NCI-H82 (cell line): ENCODE data around the gene NTN1.
A peak's percentile ranks its signal among the peaks of the same experiment; 100 is the strongest.
"Not testable (repeated sequence)": the region's sequence is repeated elsewhere in the genome, so short reads cannot be mapped to it uniquely, and the experiment has no call there.

Experiments used
- DNase-seq: peaks from one replicate; lab custom pipeline; 2025; lab: John Stamatoyannopoulos, UW

Gene NTN1

DNA sequence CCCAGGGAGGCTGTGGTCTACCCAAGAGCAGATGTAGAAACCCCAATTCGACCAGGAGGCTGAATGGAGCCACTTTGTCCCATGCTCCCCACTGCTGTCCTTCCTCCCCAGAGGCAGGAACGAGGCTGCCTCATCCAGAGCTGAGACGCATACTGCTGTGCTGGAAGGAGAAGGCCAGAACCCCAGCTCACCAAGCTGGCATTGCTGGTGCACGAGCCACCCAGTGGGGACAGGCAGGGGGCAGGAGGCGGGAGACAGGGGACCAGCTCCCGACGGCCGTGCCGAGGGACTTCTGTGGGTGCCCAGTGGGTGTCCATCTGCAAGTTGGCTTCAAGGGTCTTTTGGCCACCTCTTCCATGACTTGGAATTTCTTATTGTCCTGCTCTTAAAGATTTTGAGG lies 66.6 kb downstream of the NTN1 start:
- no peak for DNase-seq

DNA sequence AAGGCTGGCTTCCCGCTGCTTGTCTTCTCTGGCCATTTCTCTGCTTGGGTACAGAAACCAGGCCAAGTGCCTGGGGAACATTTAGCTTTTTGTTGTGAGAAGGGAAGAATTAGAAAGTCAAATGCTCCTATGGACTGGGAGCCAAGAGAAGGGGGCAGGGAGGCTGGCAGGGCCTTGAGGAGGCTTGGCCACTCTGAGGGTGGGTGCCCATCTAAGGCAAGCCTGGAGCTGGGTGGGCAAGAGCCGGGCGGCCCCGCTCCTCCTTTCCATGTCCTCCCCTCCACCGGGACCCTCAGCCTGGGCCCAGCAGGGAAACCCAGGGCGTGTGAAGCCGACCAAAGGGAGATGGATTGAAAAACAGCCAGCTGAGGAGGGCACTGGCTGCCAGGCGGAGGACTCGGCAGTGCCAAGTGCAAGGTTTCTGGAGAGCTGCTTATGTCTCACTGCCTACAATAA lies 69.4 kb downstream of the NTN1 start:
- DNase-seq, result no peak

DNA sequence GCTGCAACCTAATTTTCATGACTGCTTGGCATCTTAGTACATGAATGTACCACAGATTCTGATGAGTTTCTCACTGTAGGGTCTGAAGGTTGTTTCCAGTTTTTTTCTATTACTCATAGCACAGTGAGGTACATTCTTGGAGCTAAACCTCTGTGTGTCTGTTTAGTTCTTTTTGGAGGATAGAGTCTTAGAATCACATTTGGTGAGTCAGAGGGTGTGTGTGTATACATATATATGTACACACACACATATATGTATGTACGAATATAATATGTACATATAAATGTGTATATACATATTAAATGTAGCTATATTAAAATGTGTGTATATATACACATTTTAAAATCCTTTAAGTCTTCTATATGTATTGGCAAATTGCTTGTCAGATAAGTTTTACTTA lies 72.9 kb downstream of the NTN1 start:
- no peak for DNase-seq

DNA sequence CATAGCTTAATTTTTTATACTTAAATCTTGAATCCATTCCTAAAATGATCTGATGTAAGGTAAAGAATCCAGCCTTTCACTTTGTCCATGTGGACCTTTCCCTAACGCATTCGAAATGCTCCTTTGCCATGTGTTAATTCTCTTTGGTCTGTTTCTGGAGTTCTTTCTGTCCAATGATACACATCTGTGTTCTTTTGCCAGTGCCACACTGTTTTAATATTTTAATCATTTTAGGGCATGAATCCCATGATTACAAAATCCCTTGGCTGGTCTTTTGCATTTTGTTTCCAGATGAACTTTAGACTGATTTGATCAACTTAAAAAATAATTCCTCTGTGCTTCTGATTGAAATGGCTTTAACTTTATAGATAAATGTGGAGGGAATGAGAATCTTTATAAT lies 74.1 kb downstream of the NTN1 start:
- DNase-seq, result no peak

DNA sequence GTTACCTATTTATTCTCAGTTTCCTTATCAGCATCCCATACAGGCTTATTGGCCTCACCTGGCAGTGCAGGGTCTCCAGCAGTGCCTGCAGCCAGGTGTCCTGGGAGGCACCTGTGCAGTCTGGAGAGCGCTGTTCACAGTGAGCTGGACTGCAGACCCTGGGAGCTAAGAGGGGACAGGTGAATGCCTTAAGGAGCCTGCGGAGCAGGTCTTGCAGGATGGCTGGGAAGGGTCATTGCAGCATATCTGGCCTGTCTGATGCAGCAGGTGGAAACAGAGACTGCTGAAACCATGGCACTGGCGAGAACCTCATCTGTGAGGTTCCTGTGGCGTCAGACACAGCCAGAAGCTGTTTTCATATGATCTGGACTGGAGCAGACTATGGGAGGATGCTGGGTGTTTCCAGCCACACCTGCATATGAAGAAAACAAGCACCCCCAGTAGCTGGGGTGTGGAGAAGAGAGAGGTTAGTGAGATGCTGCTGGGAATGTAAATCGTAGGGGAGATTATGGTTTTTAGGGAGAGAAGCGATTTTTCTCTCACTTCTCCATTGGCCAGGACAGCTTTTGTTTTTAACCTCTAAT lies 77.0 kb downstream of the NTN1 start:
- no peak for DNase-seq

DNA sequence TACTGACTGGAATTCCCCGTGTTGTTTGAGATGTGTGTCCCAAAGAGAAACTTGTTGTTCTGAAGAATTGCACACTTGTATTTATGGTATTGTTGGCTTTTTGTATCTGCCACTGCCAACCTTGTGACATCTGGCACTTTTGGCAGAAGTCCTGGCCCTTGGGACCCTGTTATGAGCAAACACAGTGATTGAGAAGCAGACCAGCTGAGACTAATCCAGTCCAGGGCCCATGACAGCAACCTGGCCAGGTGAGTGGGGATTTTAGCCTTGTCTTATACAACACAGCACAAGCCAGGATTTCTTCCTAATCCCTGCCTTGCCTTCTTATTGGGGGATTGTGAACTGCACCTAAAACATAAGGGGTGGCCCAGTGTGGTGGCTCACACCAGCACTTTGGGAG lies 80.0 kb downstream of the NTN1 start:
- no peak for DNase-seq

DNA sequence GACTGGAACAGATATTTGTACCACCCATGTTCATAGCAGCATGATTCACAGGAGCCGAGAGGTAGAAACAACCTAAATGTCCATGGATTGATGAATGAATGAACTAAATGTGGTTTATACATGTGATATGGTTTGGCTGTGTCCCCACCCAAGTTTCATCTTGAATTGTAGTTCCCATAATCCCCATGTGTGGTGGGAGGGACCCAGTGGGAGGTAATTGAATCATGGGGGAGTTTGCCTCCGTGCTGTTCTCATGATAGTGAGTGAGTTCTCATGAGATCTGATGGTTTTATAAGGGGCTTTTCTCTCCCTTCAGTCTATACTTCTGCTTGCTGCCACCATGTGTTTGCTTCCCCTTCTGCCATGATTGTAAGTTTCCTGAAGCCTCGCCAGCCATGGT lies 81.9 kb downstream of the NTN1 start:
- DNase-seq, result not testable (repeated sequence)

DNA sequence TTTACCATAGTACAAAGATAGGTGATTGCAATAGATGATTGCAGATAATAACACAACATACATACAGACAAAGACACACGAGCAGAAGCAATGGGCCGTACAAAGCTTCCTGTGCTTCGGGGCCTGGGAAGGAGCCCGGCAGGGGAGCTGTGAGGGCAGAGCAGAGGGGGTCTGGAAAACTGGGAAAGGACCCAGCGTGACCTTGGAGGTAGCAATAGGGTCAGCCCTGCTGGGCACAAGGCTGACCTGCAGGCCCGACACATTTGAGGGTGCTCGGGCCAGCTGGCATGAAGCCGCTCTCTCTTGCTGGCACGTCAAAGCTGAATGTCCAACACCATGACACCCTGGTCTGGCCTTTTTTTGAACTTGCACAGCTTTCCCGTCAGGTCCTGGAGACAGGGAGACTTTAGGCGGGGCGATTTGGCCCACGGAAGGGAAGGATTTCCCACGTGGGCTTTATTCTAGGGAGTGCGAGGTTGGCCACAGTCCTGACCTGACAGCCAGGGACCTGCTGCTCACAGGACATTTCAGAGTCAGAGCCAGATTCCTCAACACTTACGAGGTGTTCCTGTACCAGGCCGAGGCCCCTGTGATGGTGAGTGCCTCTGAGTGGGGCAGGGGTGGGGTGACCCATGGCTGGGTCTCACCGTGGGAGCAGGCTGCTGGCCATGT lies 83.2 kb downstream of the NTN1 start:
- no peak for DNase-seq

DNA sequence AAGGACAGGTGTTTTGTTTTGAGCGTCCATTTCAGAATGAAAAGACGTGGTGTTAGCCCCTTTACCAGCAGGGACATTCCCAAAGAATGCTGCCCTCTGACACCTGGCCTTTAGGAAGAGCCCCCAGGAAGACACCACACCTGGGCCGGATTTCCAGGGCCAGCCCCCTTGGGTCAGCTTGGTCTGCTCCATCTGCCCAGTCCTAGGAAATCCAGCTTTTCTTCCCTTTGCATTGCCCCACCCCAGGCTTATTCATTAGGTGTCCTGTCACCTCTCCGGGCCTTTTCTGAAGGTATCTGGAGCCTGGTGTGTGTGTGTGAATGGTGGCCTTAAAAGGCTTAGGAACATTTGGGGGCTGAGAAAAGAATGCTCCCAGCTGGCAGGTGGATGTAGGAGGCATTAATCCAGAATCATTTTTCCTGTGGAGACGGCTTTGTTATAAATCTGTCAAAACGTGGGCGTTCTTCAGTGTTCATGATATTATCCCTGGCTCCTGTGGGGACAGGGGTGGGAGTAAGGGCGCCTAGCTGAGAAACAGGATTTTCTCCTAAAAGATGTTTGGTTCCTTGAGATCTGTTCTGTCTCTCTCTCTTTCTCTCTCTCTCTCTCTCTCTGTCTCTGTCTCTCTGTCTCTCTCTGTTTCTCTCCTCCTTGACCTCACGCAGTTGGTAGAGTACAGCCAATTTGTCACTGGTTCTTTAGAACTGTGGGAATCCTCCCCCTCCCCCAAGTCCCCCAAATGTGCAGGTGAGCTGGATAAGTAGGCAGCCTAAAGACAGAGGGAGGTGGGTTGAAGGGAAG lies 84.0 kb downstream of the NTN1 start:
- no peak for DNase-seq

DNA sequence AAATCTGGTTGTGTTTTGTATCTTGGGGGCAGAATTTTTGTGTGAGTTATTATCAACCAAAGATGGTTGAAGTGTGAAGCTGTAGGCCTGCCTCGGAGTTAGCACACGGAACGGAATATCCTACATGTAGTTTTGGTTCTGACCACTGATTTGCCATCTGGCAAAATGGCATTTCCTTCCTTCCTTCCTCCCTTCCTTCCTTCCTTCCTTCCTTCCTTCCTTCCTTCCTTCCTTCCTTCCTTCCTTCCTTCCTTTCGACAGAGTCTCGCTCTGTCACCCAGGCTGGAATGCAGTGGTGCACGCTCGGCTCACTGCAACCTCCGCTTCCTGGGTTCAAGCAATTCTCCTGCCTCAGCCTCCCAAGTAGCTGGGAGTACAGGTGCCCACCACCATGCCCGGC lies 85.0 kb downstream of the NTN1 start:
- DNase-seq, result not testable (repeated sequence)

DNA sequence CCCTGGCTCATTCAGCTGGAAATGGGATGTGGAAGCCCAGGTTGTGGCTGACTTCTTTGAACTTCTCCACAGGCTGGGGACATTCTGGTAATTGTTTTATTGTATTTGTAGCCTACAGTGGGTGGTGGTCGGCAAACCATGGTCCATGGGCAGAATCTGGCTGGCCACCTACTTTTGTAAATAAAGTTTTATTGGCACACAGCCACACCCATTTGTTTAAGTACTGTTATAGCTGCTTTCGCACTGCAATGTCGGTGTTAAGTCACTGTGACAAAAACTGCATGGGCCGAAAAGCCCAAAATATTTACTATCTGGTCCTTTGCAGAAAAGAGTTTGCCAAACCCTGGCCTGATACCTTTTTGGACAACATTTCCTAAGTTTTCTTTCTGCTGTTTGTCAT lies 86.2 kb downstream of the NTN1 start:
- DNase-seq, result no peak

DNA sequence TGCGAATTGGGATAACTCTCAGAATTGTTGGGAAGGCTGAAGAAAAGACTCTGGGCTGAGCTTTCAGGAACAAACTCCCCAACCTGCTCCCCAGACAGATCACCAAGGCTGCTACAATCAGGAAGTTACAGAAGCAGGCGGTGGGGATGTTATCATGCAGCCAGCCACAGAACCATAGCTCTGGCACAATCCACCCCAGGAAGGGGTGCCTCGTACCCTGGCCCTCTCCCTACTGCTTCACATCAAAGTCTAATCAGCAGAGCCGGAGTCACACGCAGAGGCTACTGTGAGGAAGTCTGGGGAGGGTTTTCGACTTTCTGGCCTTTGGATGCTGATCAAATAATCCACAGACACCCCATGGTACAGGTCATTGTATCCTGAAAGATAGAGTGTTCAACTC lies 86.8 kb downstream of the NTN1 start:
- no peak for DNase-seq

DNA sequence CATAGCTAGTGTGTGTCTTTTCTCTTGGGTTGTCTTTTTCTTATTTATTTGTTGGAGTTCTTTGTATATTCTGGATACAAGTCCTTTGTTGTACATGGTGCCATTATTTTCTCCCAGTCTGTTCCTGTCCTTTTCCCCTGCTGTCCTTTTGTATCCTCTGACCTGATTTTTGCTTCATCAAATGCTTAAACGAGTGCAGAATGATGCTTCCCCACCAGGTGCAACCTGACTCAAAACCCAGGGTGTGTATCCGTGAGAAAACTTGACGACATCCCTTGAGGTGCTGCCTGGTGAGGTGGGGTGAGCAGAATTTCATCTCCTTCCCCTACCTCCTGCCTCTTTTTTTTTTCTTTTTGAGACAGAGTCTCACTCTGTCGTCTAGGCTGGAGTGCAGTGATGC lies 88.6 kb downstream of the NTN1 start:
- no peak for DNase-seq

DNA sequence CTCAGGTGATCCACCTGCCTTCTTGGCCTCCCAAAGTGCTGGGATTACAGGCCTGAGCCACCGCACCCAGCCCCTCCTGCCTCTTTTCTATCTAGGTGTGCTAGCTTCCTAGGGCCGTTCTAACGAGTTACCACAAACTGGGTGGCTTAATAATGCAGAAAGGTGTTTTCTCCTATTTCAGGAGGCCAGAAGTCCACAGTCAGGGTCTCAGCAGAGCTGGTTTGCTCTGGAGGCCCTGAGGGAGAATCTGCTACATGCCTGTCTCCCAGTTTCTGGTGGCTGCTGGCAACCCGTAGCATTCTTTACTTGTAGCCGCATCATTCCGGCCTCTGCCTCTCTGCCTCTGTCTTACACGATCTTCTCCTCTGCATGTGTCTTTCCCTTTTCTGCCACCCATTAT lies 89.2 kb downstream of the NTN1 start:
- DNase-seq, result no peak

DNA sequence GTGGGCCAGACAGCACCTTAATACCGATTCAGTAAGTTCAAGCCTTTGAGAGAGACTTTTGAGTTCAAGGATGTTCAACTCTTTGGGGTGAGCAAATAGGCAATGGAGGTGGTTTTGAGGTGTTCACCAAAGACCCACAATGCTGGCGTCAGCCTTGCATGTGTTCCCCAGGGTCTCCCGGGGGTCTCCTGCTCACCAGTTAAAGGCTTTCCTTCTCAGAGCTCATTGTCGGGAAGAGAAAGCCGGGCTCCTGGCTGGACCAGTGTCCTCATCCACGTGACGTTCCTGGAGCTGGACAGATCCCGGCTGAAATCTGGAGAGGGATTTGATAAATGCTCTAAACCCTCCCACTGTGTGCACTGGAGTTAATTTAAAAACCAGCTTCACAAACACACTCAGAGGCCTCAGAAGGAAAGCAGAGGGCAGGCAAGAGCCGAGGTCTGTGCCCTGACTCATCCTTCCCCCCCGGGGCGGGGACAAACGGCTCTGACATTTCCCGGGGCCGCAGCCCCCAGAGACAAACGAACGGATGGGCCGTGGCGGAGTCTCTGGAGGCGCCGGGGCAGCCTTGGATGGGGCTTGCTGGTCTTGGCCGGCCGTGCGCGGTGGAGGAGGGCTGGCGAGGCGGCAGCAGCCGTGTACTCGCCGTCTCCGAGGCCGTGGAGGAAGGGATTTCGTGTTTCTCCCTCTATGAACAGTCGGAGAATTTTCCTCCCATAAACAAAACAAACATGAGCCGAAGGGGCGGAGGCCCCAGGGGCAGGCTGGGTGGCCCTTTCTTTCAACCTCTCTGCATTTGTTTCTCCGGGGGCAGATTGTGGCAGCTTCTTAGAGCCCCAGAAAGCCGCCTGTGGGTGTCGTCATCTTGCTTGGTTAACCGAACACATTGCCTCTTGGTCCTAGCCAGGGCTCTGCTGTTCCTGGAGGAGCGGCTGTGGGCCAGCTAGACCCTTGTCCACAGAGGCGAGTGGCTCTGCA lies 94.2 kb downstream of the NTN1 start:
- peak; percentile 13 for DNase-seq

DNA sequence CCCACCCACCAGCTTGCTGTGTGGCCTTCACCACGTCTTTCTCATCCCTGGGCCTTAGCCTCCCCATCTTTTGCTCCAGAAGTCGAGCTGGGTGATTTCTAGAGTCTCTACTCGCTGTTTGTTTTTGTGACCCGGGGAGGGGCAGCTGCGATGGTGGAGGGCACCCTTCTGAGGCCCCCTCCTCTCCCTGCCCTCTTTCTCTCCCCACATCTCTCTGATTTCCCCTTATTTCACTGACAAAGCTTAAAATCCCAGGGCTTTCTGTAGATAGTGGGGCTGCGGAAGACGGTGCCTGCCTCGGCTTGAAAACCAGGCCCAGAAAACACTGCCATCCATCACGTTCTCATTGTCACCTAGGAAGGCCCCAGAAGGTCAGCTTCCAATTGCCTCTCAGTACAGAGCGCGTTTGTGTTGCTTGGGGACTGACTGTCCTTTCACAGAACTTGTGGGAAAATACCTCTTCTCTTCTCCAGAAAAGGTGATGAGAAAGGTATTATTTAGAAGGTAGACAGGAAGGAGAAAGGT lies 95.1 kb downstream of the NTN1 start:
- no peak for DNase-seq

DNA sequence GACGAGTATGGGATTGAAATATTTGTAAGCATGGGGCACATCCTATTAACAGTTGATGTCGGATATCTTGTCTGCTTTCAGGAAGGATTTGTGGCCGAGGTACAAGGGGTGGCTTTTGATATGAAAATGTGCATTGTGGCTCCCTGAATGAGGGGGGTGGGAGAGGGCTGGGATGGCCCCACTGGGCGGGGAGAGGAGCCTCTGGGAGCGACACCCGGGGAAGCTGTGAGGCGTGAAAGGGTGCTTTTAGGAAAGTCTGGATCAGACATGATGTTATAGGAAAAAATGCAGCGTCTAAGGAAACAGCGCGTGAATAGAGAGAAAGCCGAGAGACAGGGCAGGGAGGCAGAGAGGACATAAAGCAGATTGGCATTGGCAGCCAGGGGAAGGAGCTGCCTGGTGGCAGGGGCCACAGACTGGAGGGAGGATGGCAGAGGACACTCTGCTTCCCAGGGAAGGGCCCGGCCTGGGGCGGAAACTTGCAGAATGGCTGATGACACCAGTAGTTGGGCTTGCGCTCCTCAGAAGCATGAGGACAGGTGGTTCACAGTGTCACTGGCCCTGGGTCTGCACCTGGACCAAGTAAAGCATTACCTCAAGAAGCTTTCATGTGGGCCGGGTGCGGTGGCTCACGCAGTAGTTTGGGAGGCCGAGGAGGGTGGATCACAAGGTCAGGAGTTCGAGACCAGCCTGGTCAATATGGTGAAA lies 95.7 kb downstream of the NTN1 start:
- no peak for DNase-seq

DNA sequence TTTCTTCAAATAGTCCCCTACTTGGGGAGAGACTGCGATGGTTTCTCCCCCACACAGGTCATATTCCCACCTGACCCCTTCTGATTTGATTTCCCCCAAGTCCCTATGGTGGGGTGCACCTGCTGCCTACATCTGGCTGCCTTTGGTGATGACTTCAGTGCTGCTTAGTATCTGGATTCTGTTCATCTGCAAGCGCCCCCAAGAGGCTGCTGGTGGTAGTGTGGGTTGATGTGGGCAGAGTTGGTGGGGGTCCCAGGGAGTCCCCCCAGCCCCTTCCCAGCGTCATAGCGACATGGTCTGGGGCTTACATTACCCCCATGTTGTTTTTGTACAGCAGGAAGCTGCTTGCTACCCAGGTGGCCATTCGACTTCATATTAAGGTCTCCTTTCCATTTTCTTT lies 99.2 kb downstream of the NTN1 start:
- DNase-seq, result peak; percentile 34

DNA sequence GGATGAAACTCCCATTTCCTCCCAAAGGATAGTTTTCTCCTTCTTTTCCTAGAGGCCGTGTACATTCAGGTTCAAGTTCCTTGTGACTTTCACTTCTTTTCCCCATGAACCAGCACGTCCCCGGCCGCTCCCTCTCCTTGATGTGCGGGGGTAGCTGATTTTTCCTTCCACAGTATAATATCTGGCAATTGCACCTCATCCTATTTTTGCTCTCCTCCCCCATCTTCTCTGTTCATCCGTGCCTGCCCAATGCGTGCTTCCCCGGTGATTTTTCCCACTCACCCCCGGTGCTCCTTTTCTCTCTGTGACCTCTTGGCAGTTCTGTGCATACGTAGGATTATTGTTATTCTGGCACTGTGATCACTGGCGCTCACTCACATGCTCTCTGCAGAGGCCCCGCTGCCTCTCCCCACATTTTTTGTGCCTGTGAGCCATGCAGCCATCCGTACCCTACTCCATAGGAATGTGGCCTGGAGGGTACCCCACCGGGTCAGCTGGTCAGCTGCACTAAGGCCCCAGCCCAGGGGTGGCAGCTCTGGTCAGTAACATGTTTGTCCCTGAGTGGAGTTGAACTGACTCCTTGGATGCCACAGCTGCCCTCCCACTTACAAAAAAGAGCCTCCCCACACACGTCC lies 100.0 kb downstream of the NTN1 start:
- DNase-seq, result no peak
